ENCODE measurements around the gene GATD1. TPM values are rescaled to one million over a fixed set of nuclear protein-coding genes. Genes with fewer than 3 reads are reported as not detected.

The GATD1 gene
- total RNA-seq, 1 donor from 2014 or later, result 94.9 TPM

DNA sequence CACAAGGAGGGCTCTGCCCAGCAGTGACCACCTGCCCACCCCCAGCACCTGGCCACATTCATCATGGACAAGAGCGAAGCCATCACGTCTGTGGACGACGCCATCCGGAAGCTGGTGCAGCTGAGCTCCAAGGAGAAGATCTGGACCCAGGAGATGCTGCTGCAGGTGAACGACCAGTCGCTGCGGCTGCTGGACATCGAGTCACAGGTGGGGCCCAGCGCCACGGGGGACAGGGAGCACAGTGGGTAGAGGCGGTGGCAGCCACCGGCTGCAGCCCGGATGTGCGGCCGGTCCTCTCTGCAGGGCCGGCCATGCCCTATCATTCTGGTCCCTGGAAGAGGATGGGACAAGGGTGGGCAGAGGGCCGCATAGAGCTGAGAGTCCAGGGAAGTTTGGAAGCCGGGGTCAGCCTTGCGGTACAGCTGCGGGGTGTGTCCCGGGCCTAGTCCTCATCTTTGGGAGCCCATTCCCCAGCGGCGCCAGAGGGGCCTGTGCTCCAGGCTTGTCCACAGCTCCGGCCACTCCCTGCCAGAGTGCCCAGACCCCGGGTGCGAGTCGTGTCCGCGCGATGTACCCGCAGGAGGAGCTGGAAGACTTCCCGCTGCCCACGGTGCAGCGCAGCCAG lies 57.2 kb downstream of the GATD1 start:
- Mint-ChIP-seq H3K27ac (ENCODE audit: unreplicated experiment) (no peak overlapping the region), H3K27me3 (ENCODE audit: low read depth) (peaks cover 65% of the 10 kb centered on the region), H3K4me1 (no peaks in the 10 kb centered on the region), H3K9me3 (peaks cover 2% of the 10 kb centered on the region), H3K4me3 (no peak overlapping the region), H3K36me3 (ENCODE audit: low read depth) (peaks cover 3% of the 10 kb centered on the region)
- no peak for DNase-seq (ENCODE audit: low read depth, low spot score)
- TF ChIP-seq, protein P1, sequence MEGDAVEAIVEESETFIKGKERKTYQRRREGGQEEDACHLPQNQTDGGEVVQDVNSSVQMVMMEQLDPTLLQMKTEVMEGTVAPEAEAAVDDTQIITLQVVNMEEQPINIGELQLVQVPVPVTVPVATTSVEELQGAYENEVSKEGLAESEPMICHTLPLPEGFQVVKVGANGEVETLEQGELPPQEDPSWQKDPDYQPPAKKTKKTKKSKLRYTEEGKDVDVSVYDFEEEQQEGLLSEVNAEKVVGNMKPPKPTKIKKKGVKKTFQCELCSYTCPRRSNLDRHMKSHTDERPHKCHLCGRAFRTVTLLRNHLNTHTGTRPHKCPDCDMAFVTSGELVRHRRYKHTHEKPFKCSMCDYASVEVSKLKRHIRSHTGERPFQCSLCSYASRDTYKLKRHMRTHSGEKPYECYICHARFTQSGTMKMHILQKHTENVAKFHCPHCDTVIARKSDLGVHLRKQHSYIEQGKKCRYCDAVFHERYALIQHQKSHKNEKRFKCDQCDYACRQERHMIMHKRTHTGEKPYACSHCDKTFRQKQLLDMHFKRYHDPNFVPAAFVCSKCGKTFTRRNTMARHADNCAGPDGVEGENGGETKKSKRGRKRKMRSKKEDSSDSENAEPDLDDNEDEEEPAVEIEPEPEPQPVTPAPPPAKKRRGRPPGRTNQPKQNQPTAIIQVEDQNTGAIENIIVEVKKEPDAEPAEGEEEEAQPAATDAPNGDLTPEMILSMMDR (conservative IDR thresholded peaks at IDR 0.05), result no peak

DNA sequence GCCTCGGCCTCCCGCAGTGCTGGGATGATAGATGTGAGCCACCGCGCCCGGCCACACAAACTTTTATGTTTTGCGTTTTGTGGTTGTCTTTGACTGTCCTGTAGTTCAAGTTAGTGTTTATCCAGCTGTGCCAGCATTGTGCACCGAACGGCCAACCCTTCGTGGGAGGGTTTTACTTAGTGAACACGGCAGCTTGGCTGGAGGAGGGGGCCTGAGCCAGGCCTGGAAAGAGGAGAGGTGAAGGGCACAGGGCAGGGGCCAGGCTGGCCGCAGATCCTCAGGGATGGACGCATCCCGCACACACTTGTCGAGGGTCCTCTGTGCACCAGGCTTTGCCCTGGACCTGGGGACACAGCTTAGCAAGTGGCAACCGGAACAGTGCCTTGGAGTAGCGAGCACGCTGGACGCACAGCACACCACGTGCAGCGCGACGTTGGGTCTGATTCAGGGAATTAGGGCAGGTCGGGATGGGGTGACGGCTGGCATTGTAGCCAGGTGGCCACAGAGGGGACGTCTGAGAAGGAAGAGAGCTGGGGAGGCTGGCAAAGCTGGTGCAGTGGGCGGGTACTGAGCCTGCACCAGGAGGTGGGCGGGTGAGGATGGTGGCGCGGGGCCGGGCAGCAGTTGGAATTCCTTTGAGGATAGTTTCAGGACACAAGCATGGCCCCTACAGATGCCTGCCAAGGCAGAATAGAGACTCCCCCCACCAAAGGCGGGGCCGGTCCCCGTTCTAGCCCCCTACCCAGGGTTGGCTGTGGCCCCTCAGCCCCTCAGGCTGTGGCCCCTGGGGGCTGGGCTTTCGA lies 57.9 kb downstream of the GATD1 start:
- H3K27ac Mint-ChIP-seq (ENCODE audit: unreplicated experiment), result no peak overlapping the region
- no peaks in the 10 kb centered on the region for H3K4me1 Mint-ChIP-seq
- H3K4me3 Mint-ChIP-seq, result no peak overlapping the region
- TF ChIP-seq, protein P1 (conservative IDR thresholded peaks at IDR 0.05), result no peak
- H3K9me3 Mint-ChIP-seq, result peaks cover 5% of the 10 kb centered on the region
- DNase-seq (ENCODE audit: low read depth, low spot score), result no peak
- H3K27me3 Mint-ChIP-seq (ENCODE audit: low read depth), result peaks cover 61% of the 10 kb centered on the region
- peaks cover 3% of the 10 kb centered on the region for H3K36me3 Mint-ChIP-seq (ENCODE audit: low read depth)

Other genes with a start within 250 kb of the GATD1 start
- gene HRAS, start 241.9 kb downstream of the GATD1 start, total RNA-seq, result 90.6 and 93.5 TPM in 2 replicates
- 2.1 and 2.4 TPM in 2 replicates for gene LRRC56, start 240.0 kb downstream of the GATD1 start, total RNA-seq
- gene LMNTD2, start 216.7 kb downstream of the GATD1 start, total RNA-seq, result 1.8 and 2.2 TPM in 2 replicates
- gene RASSF7, start 216.5 kb downstream of the GATD1 start, total RNA-seq, result 7.3 and 7.4 TPM in 2 replicates
- gene PHRF1, start 201.0 kb downstream of the GATD1 start, total RNA-seq, result 52.3 TPM in 2 replicates
- gene IRF7, start 161.5 kb downstream of the GATD1 start, total RNA-seq, result 10.2 and 11.4 TPM in 2 replicates
- not detected in 2 replicates for gene CDHR5, start 152.5 kb downstream of the GATD1 start, total RNA-seq
- not detected in 2 replicates for gene SCT, start 150.3 kb downstream of the GATD1 start, total RNA-seq
- gene DRD4, start 140.2 kb downstream of the GATD1 start, total RNA-seq, result 0.30 and 0.63 TPM in 2 replicates
- gene DEAF1, start 82.3 kb downstream of the GATD1 start, total RNA-seq, result 60.9 and 67.0 TPM in 2 replicates
- gene TMEM80, start 81.7 kb downstream of the GATD1 start, total RNA-seq, result 19.9 and 26.8 TPM in 2 replicates
- gene EPS8L2, start 71.3 kb downstream of the GATD1 start, total RNA-seq, result 2.6 and 3.9 TPM in 2 replicates
- 154 and 163 TPM in 2 replicates for gene TALDO1, start 30.0 kb downstream of the GATD1 start, total RNA-seq
- gene CEND1, start 12.6 kb upstream of the GATD1 start, total RNA-seq, result 1.0 and 1.2 TPM in 2 replicates
- 53.4 and 54.6 TPM in 2 replicates for gene SLC25A22, start 20.8 kb upstream of the GATD1 start, total RNA-seq
- 30.7 and 37.9 TPM in 2 replicates for gene PIDD1, start 27.7 kb upstream of the GATD1 start, total RNA-seq
- 1,810 and 1,830 TPM in 2 replicates for gene RPLP2, start 32.5 kb upstream of the GATD1 start, total RNA-seq
- gene PNPLA2, start 41.4 kb upstream of the GATD1 start, total RNA-seq, result 27.0 and 34.5 TPM in 2 replicates
- gene CRACR2B, start 50.4 kb upstream of the GATD1 start, total RNA-seq, result 1.6 and 2.7 TPM in 2 replicates
- gene CD151, start 55.5 kb upstream of the GATD1 start, total RNA-seq, result 101 and 108 TPM in 2 replicates
- 128 and 134 TPM in 2 replicates for gene POLR2L, start 65.0 kb upstream of the GATD1 start, total RNA-seq
- gene TSPAN4, start 65.4 kb upstream of the GATD1 start, total RNA-seq, result 40.0 and 40.2 TPM in 2 replicates
- gene CHID1, start 133.3 kb upstream of the GATD1 start, total RNA-seq, result 81.8 and 82.4 TPM in 2 replicates
- 75.5 and 78.1 TPM in 2 replicates for gene AP2A2, start 148.4 kb upstream of the GATD1 start, total RNA-seq